Tibial nerve (tissue), 4 donors: Measurements from ENCODE around the gene FAM184A.

Experiments
- EP300 ChIP-seq, 2 donors: sonication (generic); formaldehyde crosslinking; IDR thresholded peaks; one replicate each; pipeline ENCODE4 v1.6.1; 2017; ENCODE audit warnings: antibody characterized with exemption in 2 of 2, mild to moderate bottlenecking in 1 of 2
- POLR2A ChIP-seq, 2 donors: fragments of 450-650 bp; IDR thresholded peaks; one replicate each; pipeline ENCODE4 v1.6.1; 2017; ENCODE audit warnings: antibody characterized with exemption in 2 of 2, mild to moderate bottlenecking in 2 of 2, moderate library complexity in 2 of 2
- TF ChIP-seq, protein P1 (sequence below), 5 experiments: fragments of 200-600 bp in 3 of 5; fragments of 450-650 bp in 2 of 5; sonication (generic) in 3 of 5; IDR thresholded peaks; one replicate each; pipeline ENCODE4 v1.5.1; 2016 to 2019; ENCODE audit warnings: antibody characterized with exemption in 5 of 5, mild to moderate bottlenecking in 3 of 5, moderate library complexity in 2 of 5

DNA sequence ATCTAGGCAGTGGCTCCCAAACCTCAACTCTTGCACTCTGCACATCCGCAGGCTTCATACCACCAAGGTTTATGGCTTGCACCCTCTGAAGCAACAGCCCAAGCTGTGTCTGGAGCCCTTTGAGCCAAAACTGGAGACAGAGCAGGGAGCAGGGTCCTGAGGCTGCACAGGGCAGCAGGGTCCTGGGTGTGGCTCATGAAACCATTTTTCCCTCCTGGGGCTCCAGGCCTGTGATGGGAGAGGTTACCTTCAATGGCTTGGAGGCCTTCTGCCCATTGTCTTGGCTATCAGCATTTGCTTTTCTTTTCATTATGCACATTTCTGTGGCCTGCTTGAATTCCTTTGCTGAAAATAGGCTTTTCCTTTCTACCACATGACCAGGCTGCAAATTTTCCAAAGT, 6.3 kb upstream of the FAM184A start:
- TF ChIP-seq, protein P1, sequence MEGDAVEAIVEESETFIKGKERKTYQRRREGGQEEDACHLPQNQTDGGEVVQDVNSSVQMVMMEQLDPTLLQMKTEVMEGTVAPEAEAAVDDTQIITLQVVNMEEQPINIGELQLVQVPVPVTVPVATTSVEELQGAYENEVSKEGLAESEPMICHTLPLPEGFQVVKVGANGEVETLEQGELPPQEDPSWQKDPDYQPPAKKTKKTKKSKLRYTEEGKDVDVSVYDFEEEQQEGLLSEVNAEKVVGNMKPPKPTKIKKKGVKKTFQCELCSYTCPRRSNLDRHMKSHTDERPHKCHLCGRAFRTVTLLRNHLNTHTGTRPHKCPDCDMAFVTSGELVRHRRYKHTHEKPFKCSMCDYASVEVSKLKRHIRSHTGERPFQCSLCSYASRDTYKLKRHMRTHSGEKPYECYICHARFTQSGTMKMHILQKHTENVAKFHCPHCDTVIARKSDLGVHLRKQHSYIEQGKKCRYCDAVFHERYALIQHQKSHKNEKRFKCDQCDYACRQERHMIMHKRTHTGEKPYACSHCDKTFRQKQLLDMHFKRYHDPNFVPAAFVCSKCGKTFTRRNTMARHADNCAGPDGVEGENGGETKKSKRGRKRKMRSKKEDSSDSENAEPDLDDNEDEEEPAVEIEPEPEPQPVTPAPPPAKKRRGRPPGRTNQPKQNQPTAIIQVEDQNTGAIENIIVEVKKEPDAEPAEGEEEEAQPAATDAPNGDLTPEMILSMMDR (IDR thresholded peaks at IDR 0.05): no peak
- TF ChIP-seq POLR2A (IDR thresholded peaks at IDR 0.05) (no peak), EP300 (IDR thresholded peaks at IDR 0.05) (no peak)
